HL-60/S4 (cell line): ENCODE data around the gene CHRNG.
"Not testable (repeated sequence)": the region's sequence is repeated elsewhere in the genome, so short reads cannot be mapped to it uniquely, and the experiment has no call there.

Experiments
- in situ Hi-C: fragments of 300-500 bp; cut with MboI; formaldehyde crosslinking; loops from 2 replicates; pipeline ENCODE4 v1.14.3; 2022; ENCODE audit warnings: low sequenced_read_pairs

The CHRNG gene

DNA sequence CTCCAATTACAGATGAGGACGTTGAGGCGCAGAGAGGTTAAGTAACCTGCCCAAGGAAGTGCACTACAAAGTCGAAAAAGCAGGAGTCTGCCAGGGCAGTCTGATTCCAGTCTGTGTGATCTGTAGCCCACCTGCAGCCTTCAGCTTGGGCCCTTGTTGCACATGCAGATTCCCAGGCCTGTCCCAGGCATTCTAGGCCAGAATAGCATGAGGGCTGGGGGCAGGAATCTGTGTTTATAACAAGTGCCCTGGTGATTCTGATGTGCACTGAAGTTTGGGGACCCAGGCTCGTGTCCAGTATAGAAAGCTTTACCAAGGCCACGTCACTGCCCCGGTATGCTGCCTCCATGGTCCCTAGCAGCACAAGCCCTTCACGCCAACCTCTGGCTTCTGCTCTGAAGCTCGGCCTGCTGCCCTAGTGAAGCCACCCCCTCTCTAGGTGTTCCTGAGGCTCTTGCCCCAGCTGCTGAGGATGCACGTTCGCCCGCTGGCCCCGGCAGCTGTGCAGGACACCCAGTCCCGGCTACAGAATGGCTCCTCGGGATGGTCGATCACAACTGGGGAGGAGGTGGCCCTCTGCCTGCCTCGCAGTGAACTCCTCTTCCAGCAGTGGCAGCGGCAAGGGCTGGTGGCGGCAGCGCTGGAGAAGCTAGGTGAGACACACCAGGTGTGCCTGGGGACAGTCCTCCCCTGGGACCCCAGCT lies 4.6 kb downstream of the CHRNG start:
- in situ Hi-C loops, result no loop called here

DNA sequence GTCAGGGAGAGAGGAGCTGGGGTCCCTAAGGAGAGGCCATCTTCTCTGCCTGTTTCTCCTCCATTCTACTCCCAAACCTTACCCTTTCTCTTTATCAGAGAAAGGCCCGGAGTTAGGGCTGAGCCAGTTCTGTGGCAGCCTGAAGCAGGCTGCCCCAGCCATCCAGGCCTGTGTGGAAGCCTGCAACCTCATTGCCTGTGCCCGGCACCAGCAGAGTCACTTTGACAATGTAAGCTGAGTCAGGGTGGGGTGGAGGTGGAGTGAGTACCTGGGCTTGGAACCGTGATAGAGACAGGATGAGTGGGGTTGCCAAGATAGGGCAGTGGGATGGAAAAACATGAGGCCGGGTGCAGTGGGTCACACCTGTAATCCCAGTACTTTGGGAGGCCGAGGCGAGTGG lies 5.2 kb downstream of the CHRNG start:
- in situ Hi-C loops, result no loop called here

- in situ Hi-C loops, result no loop called here
Observed at GRCh38 chr2:232545511-232546375, 6.3 kb downstream of the CHRNG start.

- in situ Hi-C loops, result no loop called here
Observed at GRCh38 chr2:232547991-232548390, 8.5 kb downstream of the CHRNG start.

GRCh38 chr2:232549655-232550353 lies 10.3 kb downstream of the CHRNG start:
- in situ Hi-C loops, result no loop called here

DNA sequence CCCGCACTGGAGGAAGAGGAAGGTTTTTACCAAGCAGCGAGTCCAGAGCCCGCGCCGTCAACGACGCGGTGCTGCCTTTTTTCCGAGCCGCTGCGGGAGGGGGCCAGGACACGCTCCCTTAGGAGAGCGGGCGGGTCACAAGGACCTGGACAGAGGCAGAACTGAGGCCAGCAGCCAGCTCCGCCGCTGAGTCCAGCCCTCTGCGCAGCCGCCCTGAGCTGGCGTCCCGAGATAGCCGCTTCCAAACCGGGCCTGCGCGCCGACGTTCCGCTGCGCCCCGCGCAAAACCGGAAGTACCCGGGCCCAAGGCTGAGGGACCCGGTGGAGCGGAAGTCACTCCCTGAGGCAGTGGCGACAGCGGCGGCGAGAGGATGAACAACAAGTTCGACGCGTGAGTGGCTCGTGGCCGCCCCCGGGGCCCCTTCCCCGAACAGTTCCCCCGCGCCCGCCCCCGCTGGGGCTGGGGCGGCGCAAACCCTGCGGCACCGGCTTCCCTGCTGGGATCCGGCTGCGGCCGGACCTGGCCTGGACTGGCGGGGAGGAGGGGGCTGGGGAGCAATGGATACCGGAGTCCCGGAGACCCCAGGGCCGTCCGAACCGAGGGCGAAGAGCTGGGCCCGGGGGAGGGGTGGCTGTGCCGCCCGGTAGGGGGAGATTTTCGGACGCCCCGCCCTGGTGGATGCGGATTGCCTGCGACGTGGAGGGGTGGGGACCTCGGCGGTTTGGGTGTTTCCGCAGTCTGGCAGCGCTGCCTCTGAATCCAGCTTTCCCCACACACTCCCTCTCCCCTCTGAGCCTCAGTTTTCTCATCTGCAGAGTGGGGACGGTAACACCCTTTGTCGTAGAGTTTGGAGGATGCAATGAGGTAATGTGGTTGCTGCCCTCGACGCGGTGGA lies 11.1 kb downstream of the CHRNG start, which contains the start of the genes EIF4E2 and TIGD1:
Gene EIF4E2 (plus strand): TSS at position 336 of the 896 bp plus-strand sequence. CDS start 36 bp downstream, at position 372.
Gene TIGD1 (minus strand): TSS at position 204 of the 896 bp plus-strand sequence. CDS start 675 bp downstream, outside the sequence.
- in situ Hi-C loops, result no loop called here

DNA sequence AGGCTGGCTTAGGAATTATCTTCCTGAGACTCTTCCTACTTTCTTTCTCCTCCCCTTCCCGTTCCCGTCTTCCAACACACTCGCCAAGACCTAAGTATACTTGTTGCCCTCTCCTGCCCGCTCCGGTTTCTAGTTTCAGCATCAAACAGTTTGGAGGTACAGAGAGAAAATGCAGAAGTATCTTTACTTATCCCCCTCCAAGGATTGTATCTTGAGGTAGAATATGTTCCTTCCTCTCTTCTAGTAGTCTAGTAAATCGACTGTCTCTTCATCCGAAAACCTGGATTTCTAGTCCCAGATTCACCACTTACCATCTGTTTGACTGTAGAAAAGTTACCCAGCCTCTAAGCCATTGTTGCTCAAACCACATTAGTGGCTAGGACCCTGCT lies 11.8 kb downstream of the CHRNG start:
- in situ Hi-C loops, result no loop called here

DNA sequence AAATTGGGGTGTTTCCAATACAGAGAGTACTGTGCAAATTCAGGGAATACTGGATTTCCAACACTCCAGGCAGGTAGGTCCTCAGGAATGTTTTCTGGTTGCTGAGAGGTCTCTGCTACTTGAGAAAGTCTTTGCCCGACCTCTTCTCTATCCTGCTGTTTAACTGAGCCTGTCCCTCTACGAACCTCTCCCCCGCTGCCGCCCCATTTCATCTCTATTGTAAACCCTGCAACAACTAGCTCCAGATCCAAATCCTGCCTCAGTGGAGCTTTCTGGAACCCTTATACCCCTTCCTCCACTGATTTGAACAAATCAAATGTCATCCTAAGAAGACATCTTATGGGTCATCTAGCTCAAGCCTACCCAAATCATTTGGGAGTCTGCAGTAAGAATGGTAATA lies 12.3 kb downstream of the CHRNG start:
- in situ Hi-C loops, result no loop called here

DNA sequence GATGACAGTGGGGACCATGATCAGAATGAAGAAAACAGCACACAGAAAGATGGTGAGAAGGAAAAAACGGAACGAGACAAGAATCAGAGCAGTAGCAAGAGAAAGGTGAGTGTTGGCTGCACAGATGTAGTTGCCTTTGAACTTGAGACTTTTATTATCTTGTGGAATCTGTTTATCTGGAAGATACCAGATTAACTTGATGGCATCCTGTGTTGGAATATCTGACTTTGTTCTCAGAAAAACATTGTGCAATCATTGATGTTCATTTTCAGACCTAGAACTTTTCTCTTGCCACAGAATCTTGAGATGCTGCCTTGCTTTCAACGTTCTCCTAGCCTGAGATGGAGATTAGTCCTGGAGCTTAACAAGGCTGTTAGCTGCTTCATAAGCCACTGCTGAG lies 16.9 kb downstream of the CHRNG start:
- in situ Hi-C loops, result no loop called here

DNA sequence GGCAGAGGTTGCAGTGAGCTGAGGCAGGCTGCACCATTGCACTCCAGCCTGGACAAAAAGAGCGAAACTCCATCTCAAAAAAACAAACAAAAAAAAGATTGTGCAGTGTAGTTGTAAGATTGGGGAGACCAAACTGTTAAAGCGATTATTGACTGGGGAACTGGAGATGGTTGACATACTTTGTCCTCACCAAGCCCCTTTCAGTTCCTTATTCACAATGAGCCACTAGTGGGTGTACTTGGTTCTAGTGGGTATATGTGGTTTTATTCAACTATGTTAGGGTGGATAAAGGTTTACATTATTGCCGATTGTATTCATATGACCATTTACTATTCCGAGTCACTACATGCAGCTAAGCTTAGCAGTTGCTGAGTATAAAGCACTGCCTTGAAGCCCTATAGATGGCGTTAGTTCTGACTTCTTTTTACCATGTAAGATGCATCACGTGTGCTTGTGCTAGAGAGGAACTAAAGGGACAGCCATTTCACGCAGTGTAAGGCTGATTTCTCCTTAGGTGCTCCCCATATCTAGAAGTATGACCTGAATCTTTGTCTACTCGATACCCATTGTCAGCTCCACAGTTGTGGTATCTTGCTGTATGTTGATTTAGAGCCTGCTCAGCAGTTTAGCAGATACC lies 23.1 kb downstream of the CHRNG start:
- in situ Hi-C loops, result no loop called here

DNA sequence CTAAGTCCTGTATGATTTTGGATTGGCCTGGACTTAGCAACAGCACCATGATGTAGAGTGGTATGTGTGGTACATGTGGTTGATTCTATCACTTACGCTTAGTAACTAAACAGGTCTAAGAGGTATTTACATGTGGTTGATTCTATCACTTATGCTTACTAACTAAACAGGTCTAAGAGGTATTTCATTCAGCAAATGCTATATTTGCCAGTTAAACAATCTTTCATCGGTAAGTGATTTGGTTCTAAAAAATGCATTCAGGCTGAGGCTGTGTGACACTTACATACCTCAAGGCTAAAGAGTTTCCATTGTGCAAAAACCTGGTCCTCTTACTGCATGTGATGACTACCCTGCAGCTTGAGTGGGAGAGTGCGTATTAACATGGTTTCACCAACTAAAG lies 24.1 kb downstream of the CHRNG start:
- in situ Hi-C loops, result no loop called here

- in situ Hi-C loops, result no loop called here
Observed at GRCh38 chr2:232567721-232568120, 28.2 kb downstream of the CHRNG start.

- in situ Hi-C loops, result no loop called here
Observed at GRCh38 chr2:232568161-232568560, 28.7 kb downstream of the CHRNG start.

DNA sequence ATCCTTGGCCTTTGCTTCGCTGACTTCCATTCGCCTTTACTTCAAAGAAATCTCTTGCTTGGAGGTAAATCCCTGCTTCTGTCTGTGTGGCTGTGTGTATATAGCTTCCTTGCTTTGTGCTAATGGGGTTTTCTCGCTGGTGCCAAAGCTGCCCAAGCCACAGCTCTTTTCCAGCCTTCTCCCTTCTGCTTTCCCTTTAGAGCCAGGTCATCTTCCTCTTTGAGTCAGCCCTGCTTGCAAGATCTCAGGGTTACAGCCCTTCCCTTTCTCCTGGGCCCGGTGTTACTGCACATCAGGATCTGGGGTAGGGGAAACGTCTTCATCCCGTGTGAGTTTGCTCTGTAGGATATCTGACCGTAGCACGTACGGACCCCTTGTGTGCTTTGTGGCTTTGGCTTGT lies 30.0 kb downstream of the CHRNG start:
- in situ Hi-C loops, result no loop called here

DNA sequence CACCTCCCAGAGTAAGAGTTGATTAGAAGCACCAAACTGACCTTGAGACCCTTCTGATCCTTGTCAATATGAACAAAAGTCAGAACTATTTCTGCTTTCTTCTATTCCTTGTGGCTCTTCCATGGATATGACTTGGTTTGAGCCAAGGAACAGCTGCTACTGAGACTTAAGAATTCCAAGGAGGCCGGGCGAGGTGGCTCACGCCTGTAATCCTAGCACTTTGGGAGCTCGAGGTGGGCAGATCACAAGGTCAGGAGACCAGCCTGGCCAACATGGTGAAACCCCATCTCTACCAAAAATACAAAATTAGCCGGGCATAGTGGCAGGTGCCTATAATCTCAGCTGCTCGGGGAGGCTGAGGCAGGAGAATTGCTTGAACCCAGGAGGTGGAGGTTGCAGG lies 31.0 kb downstream of the CHRNG start:
- in situ Hi-C loops, result not testable (repeated sequence)

- in situ Hi-C loops, result no loop called here
Observed at GRCh38 chr2:232571026-232571474, 31.6 kb downstream of the CHRNG start.

- in situ Hi-C loops, result no loop called here
Observed at GRCh38 chr2:232573042-232573441, 33.5 kb downstream of the CHRNG start.

- in situ Hi-C loops, result no loop called here
Observed at GRCh38 chr2:232573771-232574435, 34.4 kb downstream of the CHRNG start.

- in situ Hi-C loops, result no loop called here
Observed at GRCh38 chr2:232574674-232575403, 35.3 kb downstream of the CHRNG start.
